GM06990 (cell line): ENCODE data around the gene SLC2A13.

Source experiments
- DNase-seq: peaks from one replicate; pipeline ENCODE4 v3.0.0-alpha.2; 2011; ENCODE audit not compliant: insufficient read length; ENCODE audit errors: extremely low read depth
- H3K27me3 ChIP-seq: replicated peaks from 2 replicates; pipeline ENCODE4 v1.6.0; 2011; ENCODE audit warnings: low read length; ENCODE audit not compliant: control insufficient read depth, insufficient read depth
- H3K36me3 ChIP-seq: 2 replicates; pipeline ENCODE4 v1.5.1; 2011; ENCODE audit warnings: low read length; ENCODE audit not compliant: control insufficient read depth, insufficient read depth
- H3K4me3 ChIP-seq: replicated peaks from 2 replicates; pipeline ENCODE4 v1.5.1; 2011; ENCODE audit warnings: low read depth, mild to moderate bottlenecking, control low read depth, low read length
- CTCF ChIP-seq: IDR thresholded peaks from 2 replicates; pipeline ENCODE4 v1.5.1; 2011; ENCODE audit warnings: low read length, control low read depth, mild to moderate bottlenecking, inconsistent platforms; ENCODE audit not compliant: insufficient read depth, poor library complexity, severe bottlenecking

Gene SLC2A13

GRCh38 chr12:39839072-39839471 lies 266.8 kb downstream of the SLC2A13 start:
- TF ChIP-seq CTCF, result no peak
- Histone ChIP-seq H3K4me3 (no peak overlapping the region), H3K36me3 (no peaks in the 10 kb centered on the region), H3K27me3 (no peaks in the 10 kb centered on the region)
- DNase-seq, result no peak

DNA sequence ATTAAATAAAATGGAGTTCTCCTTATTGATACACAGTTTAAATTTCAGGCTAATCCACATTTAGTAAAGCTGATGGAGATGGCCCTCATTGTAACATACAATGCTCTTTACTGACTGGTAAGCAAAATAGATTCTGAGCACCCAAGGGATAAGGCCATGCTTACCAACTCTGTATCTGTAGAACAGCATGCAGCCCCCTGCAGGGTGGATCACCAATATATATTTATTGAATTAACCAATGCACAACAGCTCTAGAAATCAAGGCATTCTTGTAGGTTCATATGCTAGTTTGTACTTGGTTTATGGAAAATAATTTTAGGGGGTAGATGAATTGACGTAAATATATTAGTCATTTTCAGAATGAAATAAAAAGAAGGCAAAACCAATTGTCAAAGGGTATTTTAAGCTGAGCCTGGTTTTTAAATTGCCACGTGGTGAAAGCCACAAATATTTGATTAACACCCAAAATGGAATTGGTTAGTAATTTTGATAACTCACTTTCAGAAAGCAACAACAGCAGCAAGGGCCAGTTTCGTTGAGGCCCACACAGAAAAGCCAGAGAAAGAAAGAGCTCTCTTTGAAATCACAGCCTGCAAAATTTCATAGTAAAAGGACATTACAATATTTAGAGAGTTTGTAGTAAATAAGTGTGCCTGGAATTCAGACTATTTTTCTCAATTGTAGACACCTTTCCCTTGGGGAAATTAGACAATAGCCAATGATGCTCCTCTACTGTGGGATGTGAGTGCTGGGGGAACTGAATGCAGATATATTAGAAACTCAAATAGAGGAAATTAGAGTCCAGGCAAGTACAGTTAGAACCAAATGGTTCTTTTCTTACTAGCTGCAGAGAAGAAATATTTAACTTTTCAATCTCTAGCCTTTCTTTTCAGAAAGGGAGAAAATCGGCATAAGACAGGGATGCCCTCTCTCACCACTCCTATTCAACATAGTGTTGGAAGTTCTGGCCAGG lies 270.1 kb downstream of the SLC2A13 start:
- no peaks in the 10 kb centered on the region for H3K36me3 ChIP-seq
- H3K27me3 ChIP-seq, result no peaks in the 10 kb centered on the region
- peak; percentile 3 for DNase-seq
- no peak for TF ChIP-seq CTCF
- H3K4me3 ChIP-seq, result no peak overlapping the region; the same call in 1 of the 2 replicates

DNA sequence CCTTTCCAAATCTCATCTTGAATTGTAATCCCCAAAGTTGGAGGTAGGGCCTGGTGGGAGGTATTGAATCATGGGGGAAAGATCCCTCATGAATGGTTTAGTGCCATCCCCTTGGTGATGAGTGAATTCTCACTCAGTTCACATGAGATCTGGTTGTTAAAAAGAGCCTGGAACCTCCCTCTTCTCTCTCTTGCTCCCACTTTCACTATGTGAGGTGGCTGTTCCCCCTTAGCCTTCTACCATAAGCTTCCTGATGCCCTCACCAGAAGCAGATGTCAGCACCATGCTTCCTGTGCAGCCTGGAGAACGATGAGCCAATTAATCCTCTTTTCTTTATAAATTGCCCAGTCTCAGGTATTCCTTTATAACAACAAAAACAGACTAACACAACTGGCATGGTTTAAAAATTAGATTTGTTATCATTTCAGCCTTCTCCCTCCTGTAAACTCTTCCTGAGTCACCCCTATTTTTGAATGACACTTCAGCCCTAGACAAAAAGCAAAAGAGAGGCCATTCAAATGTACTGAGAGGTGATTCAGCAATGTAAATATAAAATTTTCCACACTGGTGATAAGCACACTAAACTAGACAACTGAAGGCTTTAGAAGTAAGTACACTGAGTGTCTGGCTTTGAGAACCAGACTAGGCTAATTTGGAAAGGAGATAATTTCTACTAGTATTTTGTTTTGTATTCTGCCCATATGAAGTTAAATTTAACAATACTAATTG lies 274.1 kb downstream of the SLC2A13 start:
- Histone ChIP-seq H3K27me3 (no peaks in the 10 kb centered on the region), H3K36me3 (no peaks in the 10 kb centered on the region), H3K4me3 (no peak overlapping the region)
- TF ChIP-seq CTCF, result no peak
- no peak for DNase-seq

DNA sequence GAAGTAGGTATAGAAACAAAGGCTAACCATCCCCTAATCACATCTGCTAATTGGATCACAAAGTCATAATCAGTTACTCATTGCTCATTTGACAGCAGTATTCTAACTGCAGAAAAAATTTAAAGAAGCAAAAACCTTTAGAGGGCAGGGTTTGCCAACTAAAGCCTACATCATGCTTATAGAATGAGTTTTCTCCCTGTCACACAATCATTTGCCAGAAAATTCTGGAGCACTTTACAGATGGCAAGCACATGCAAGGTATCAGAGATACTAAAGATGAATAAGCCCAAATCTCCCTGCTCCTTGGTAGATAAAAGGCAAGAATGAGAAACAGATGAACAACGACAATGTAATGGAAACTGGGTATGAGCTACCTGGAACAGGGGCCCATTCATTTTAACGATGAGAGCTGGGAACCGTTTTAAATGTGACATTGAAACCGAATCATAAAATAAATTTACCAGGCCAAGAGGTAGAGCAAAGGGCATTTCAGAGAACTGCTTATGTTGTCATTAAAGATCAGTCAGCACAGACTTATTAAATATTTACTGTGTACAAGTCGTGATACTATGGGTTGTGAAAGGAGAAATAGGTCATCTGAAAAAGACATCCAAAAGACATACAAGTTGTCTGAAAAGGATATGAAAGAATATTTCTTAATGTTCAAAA lies 274.9 kb downstream of the SLC2A13 start:
- no peaks in the 10 kb centered on the region for H3K36me3 ChIP-seq
- TF ChIP-seq CTCF, result no peak
- no peak for DNase-seq
- H3K4me3 ChIP-seq, result no peak overlapping the region
- H3K27me3 ChIP-seq, result no peaks in the 10 kb centered on the region

GRCh38 chr12:39830171-39830570 lies 275.7 kb downstream of the SLC2A13 start:
- TF ChIP-seq CTCF, result no peak
- Histone ChIP-seq H3K4me3 (no peak overlapping the region), H3K27me3 (no peaks in the 10 kb centered on the region), H3K36me3 (no peaks in the 10 kb centered on the region)
- no peak for DNase-seq
